ENCODE measurements around the gene DRAXIN.
A peak's percentile ranks its signal among the peaks of the same experiment; 100 is the strongest.

DRAXIN gene

DNA sequence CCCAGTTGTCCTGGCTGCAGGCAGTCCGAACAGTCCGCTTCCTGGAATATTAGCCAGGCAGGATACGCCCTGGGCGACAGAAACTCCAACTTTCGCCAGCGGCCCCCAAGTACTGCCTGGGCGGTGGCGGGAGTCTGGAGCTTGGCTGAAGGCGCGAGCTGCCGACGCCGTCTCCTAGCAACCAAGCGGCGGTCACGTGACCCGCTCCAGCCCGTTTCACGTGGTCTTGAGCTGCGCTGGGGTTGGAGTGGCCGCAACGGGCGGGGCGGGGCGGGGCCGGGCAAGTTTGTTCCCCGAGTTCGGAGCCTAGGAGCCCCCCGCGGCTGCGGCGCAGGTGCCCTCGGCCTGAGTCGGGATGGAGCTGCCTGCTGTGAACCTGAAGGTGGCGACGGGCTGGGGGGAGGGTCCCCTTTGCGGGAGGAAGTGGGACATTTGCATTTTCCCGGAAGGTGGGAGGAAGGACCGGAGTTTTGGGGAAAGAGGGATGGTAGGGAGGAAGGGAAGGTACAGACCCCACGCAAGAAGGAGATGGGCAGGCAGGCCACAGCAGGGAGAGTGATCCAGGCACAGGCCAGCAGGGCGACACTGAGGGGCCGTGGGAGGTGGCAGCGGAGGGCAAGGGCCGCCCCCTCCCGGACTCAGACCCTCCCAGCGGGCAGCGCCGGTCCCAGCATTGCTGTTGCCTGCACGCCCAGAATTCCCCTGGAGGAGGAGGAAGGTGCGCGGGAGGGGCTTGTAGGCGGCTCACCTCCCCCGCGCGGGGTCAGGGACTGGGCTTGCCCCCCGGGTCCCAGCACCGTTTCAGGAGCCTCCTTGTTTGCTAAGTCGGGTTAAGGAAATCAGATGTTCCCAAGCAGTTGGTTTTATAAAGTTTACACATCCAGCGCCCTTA, 44.6 kb downstream of the DRAXIN start, which contains the start of gene AGTRAP:
Gene AGTRAP, plus strand, starts transcription at position 283 of the 892 bp plus-strand sequence. Its CDS starts 73 bp downstream, at position 356.
- peak; percentile 22 to 97 (median 91) for DNase-seq

DNA sequence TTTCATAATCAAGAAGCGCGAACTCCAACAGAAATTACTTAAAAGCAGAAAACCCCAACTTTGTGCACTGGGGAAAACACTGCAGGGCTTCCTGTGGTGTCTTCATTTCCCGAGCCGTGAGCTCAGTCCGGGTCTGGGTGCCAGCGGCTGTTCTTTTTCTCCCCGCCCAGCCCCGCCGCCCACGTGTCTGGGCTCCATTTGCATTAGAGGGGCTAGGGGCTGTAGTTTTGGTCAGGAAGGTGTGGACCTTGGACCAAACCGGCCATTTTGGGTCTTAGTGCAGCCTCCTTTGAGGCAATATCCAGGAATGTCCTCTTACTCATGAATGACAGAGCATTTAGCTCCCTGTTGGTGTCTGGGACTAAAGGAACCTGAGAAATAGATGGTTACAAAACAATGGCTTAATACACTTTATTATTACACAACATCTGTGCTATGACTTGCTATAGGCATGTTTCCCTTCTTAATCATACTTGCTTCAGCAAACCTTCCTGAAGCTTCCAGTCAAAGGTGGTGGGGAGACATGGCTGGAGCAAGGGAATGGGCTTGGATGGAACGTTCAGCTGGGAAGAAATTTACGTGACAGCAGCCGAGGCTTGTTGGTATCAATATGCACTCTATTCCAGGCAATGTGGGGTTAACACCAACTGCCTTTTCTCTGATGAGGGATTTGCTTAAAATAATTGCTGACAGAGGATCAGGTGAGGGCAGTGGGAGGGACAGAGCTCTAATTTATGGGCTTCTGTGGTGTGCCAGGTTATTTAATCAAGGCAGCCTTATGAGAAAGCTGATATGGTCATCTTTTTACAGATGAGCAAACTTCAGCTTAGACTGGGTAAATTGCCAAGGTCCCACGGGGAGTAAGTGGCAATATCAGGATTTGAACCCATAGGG, 45.5 kb downstream of the DRAXIN start:
- peak in 8 of 58 donors; percentile 18 to 62 (median 36) for DNase-seq

DNA sequence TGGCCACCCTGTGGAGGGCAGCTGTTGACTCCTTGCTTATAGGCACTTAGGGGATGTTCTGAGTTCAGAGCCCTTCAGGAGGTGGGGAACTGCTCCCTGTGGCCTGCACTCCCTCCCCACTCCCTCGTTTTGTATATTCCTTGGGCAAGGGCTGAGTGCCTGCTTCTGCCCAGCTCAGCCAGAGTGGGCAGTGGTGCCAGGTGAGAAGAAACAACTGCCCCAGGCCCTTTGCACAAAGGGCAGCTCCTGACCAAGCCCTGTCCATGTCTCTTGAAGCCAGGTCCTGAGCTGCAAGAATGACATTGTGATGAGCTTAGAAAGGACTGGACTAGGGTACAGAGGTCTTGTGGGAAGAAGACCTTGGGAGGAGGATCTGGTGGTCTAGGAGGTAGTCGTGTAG, 46.6 kb downstream of the DRAXIN start:
- no peak for DNase-seq

DNA sequence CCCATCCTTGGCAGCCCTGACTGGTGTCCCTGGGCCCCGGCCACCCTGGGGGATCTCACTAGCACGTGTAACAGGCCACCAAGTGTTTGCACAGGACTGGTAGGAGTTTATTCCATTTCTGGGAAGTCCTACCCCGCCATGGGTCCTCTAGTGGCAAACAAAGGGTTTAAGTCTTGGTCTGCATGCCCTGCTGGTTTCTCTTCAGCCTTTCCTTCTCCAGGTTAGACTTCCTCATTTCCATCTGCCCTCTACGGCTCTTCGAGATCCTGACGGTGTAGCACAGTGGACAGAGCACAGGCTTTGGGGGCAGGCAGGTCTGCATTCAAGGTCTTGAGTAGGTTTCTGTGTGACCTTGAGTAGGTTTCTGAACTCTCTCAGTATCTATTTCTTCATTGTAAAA, 47.3 kb downstream of the DRAXIN start:
- no peak for DNase-seq

DNA sequence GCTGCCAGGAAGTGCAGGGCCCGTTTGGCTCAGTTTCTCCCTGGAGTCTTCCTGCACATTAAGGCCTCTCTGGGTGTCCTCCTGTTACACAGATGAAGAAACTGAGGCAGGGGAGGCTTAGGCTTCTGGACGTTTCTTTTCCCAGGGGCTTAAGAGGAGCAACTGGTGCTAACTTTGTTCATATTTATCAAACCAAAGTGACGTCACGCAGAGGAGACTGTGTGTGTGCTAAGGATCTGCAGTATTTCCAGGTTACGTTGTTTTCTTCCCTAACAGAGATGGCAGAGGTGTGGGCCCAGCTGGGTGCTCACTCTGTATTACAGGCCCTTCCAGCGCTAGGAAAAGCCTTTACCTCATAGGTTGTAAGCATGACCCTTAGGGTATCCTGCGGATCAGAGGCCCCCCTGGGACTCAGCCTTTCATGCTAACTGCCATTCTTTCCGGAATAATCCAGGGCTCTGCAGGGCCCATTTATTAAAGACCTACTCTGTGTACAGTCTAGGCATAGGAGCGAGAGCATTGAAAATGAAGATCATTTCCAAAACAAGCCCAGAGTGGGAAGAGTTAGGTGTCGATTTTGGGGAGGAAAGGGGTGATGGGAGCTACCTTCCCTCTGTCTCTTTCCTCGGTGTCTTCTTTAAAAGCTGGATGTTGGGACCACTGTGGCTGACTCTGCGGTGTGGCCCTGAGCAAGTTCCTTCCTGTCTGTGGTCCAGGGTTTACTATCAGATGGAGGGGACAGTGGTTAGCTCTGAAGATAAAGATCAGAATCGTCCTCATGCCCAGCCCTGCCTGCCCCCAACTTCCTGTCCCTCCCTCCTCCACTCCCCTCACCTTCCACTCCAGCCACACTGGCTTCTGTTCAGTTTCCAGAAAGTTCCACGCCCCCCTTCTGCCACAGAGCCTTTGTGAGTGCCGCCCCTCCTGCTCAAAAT, 49.0 kb downstream of the DRAXIN start:
- no peak for DNase-seq

DNA sequence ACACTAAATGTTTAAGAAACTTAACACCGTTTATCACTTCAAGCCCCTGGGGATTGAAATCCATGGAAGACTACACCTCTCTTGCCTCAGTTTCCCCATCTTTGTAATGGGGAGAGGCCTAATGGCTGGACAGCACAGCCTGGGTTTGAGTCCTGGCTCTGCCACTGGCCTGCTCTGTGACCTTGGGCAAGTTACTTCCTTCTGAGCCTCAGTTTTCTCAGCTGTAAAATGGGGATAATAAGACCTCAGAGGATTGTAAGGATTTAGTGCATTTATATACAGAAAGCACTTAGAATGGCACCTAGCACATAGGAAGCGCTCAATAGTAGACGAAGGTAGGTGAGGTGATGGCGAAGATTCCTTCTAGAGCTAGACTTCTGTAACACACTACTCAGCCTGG, 50.0 kb downstream of the DRAXIN start:
- DNase-seq, result no peak

DNA sequence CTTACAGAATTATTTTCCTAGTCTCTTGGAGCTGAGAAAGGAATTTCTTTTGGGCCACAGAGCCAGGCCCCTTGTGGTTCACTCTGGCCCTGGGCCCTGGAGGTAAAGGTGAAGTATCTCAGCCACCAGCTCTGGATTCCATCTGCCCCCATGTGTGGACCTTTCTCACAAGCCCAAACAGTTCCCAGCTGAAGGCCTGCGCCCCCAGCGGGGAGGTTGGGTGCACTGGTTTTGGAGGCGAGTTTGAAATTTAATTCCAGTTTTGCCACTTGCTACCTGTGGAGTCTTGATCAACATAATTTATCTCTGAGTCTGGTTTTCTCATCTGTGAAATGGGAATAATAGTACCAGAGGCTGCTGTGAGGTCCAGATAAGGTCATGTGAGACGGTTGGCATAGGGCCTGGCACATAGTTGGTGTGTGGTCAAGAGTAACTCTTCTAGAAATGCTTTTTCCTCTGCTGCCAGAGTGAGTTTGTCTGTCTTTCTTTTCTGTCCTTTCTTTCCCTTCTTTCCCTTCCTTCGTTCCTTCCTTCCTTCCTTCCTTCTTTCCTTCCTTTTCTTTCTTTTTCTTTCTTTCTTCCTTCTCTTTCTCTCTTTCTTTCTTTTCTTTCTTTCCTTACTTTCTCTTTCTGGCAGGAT, 50.5 kb downstream of the DRAXIN start:
- DNase-seq, result no peak

DNA sequence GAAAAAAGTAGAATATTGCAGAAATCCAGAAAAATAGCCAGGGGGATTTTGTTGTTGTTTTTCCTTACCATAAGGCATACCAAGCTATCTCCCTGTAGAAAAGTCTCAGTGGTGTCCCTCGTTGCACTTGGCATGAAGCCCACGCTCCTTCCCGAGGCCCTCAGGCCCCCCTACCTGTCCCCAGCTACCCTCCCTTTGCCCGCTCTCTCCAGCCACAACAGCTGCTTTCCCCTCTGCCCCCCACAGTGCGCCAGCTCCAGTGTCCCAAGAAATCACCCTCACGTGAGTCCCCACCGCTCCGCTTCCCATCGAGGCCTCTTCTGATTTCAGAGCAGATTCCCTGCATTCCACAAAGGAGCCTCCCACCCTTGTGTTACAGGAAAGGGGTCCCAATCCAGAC, 52.8 kb downstream of the DRAXIN start:
- DNase-seq, result no peak

DNA sequence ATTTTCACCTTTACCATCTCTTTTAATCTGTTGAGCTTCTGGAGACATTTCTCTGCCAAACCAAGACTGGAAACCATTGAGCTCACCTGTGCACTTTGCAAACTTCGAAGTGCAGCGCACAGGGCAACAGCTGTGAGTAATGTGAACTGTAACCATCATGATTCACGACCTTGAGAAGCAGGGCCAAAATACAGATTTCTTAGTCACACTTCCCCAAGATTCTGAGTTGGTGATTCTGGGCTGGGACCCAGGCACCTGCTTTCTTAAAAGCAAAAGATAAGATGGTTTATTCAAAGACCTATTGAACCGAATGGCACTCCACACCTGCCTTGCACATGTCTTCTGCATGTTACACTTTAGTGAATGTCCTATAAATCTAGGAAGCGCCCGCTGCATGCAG, 54.6 kb downstream of the DRAXIN start:
- no peak for DNase-seq

DNA sequence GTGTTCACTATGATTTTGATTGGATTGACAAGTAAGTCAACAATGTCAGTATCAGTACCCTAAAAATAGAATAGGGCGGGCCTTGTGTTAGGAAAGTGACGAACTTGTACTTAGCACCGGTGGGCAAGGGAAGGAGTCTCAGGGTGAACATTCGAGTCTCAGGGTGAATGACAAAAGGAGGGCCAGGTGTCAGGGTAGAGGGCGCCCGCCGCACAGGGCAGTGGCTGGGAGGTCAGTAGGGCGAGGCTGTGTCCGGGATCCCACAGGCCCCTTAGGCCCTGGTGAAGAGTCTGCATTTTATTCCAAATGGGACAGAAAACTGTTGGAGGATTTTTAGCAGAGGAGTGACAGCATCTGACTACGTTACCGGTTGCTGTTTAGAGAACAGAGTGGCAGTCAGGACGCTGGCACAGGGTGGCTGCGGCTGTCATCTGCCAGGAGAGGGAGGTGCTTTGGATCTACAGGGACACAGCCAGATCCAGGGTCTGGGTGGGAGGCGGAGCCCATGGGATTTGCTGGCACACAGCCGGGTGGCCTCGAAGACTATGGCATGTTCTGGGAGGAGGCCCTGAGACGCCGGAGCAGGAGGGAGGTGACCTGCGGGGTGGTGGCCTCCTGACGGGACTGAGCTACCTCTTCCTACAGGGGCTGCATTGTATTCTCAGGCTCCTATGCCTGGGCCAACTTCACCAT, 55.4 kb downstream of the DRAXIN start:
- DNase-seq, result peak in 2 of 58 donors; percentile 8 to 25

DNA sequence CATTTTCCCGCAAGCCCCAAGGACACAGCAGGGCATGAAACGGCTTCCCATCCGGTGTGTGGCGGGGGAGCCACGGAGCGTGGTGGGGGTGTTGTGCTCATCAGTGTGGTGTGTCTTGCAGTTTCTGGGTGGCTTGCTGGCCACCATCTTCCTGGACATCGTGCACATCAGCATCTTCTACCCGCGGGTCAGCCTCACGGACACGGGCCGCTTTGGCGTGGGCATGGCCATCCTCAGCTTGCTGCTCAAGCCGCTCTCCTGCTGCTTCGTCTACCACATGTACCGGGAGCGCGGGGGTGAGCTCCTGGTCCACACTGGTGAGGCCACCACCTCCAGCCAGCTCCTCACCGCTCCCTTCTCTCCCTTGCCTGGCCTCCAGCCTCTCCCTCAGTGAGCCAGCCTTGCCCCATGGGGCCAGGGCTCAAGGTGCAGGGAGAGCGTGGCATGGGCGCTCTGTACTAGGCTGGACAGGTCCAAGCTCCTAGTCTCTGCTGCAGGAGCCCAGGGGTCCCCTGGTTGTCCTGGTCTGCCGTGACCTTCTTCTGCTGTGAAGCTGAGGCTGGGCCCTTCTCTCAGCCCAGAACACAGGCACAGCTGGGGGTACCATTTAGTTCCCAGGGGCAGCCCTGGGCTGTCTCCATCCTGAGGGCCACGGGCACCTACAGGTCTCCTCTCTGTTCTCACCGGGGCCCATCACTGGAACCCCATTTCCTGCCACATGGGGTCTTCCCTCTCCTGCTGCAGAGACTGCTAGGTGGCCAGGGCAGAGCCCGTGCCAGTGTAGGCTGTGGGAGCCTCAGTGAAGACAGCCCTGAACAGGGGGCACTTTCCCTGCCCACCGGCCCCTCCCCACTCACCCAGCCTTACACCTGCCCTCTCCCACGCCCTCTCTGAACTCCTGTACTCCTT, 57.0 kb downstream of the DRAXIN start:
- DNase-seq, result no peak

DNA sequence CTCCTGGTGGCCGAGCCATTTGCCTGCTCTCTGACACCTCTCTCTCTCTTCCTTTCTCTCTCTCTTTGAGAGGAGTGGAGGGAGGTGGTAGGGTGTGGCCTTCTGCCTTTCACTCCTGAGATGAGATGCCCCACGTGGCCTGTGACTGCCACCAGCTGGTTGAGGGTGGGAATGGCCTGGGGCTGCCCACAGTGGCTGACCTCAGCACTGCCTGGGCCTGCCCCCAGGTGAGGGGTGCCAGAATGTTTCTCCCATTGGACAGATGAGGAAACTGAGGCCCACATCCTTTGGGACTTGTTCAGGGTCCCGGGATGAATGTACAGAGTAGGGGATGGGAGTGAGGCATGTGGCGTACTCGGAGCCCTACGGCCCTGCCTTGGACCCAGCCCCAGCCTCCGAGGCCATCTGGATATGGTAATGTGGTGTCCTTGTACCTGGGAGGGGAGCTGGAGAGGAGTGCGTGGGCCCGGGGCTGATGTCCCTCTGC, 57.7 kb downstream of the DRAXIN start:
- peak in 15 of 58 donors; percentile 5 to 46 (median 16) for DNase-seq

DNA sequence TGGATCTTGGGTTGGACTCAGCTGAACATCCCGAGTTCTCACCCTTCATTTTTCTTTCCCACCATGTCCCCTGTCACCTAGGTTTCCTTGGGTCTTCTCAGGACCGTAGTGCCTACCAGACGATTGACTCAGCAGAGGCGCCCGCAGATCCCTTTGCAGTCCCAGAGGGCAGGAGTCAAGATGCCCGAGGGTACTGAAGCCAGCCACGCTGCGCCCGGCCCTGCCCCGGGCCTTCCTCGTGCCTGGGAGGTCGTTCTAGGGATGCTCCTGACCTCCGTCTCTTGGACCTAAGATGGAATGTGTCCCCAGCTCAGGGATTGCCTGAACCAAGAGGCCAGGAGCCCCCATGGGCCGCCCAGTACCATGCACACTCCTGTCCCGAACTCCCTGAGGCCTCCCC, 58.5 kb downstream of the DRAXIN start:
- no peak for DNase-seq

DNA sequence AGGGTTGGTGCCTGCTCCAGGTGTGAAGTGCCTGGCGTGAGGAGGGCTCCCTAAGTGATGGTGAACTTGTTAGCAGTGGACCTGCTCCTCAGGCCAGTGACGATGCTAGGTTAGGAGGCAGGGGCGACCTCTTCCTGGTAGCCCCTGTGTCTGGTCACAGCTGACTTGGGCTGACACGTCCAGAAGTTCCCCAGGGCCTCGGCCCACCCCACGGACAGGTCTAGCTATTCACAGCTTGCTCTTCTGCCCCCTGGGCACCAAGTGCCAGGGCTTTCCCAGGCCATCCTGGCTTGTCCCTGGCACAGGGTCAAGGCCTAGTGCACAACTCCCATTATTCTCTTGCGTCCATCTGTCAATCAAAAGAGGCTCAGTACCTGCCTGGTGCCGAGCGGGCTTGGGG, 59.6 kb downstream of the DRAXIN start:
- DNase-seq, result no peak

DNA sequence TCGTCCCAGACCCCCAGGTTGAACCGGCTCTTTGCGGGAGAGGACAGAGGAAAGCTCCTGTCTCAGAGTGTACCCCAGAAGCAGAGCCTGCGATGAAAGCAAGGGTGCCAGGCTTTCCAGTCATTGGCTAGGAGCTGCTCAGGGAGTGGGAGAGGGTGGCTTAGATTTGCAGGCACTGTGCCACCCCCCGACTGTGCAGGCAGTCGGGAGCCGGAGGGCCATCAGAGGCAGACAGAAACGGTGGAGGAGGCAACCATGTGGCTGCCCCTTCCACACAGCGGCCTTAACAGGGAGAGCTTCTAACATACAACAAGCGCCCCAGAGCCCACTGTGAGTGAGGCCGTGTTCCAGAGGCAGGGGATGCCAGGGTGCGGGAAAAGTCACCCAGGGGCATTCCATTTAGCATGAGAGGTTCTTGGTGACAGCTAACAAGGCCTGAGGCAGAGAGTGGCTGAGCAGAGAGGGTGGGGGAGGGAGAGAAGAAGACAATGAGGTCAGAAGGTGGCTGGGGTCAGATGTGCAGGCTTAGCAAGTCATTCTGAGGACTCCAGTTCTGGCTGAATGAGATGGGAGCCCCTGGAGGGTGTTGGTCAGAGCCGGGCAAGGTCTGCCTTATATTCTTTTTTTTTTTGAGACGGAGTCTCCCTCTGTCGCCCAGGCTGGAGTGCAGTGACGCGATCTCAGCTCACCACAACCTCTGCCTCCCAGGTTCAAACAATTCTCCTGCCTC, 61.0 kb downstream of the DRAXIN start:
- DNase-seq, result no peak

DNA sequence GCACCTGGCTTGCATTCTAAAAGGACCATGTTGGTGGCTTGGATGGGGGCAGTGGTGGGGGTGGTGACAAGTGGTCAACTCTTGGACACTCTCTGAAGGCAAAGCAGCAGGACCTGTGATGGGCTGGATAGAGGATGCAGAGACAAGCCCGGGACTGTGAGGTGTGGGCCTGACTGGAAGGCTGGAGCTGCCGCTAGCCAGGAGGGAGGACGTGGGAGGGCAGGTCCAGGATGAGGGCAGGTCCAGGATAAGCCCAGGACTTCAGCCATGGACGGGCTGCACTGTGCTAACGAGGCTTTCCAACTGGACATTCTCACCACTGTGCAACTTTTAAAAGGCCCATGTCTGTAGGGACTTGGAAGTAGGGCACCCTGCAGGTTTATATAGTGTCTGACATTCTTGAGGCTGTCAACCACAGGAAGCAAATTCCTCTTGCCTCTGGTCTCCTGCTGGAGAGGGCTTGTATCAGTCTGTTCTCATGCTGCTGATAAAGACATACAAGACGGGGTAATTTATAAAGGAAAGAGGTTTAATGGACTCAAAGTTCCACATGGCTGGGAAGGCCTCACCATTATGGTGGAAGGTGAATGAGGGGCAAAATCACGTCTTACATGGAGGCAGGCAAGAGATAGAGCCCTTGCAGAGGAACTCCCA, 62.2 kb downstream of the DRAXIN start:
- DNase-seq, result no peak

DNA sequence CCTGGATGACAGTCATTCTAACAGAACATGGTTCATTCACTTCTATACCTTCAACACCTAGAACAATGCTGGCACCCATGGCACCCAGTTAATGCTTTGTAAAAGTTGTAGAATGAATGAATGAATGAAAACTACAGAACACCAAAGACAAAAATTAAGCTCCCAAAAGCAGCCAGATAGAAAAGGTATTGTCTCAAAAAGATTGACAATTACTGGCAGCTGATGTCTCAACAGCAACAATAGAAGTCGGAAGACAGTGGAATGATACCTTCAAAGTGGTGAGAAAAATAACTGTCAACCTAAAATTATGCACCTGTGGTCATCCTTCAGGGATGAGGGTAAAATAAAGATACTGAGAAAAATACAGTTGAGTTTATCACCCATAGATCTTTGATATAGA, 65.5 kb downstream of the DRAXIN start:
- DNase-seq, result no peak
